B cell (primary cell): ENCODE measurements around the gene MSLN. TPM values are rescaled to one million over a fixed set of nuclear protein-coding genes. Genes with fewer than 3 reads are reported as not detected.

Experiments
- ATAC-seq: fragments of 200-7000 bp; cut with Tn5 transposase; one replicate; pipeline ENCODE4 v1.10.0; 2021; ENCODE audit warnings: low read depth, mild to moderate bottlenecking, moderate number of reproducible peaks, moderate library complexity
- CTCF ChIA-PET: fragments of 350-600 bp; sonication (Branson Sonifier 250); formaldehyde crosslinking; loops from one replicate; lab custom pipeline; 2021; ENCODE audit warnings: antibody characterized with exemption, inconsistent platforms; lab: Charles Lee
- POLR2A ChIA-PET: fragments of 350-600 bp; sonication (Branson Sonifier 250); formaldehyde crosslinking; loops from one replicate; lab custom pipeline; 2021; ENCODE audit warnings: antibody characterized with exemption; lab: Charles Lee
- DNase-seq: peaks from one replicate; pipeline ENCODE4 v3.0.0; 2013
- H2AFZ ChIP-seq: 2 replicates; pipeline ENCODE4 v1.6.1; 2012; ENCODE audit warnings: mild to moderate bottlenecking, low read depth, low read length; ENCODE audit not compliant: insufficient read depth, poor library complexity, severe bottlenecking
- H3K27ac ChIP-seq, 2 donors: 1 replicate in 1 of 2; 2 replicates in 1 of 2; pipeline ENCODE4 v1.5.1; 2012 to 2013; ENCODE audit warnings: low read length in 2 of 2, mild to moderate bottlenecking in 2 of 2, moderate library complexity in 1 of 2
- H3K27me3 ChIP-seq, 4 experiments: fragments of 200-600 bp in 1 of 4; sonication (generic) in 1 of 4; replicated peaks in 1 of 4; 1 replicate in 2 of 4; 2 replicates in 2 of 4; pipeline versions ENCODE4 v1.6.1 to v1.7.0; 2013 to 2016; ENCODE audit warnings: low read length in 3 of 4, mild to moderate bottlenecking in 2 of 4, mixed read lengths in 1 of 4, moderate library complexity in 1 of 4; ENCODE audit not compliant: insufficient read depth in 4 of 4, control insufficient read depth in 3 of 4; ENCODE audit errors: control extremely low read depth in 1 of 4
- H3K36me3 ChIP-seq, 2 experiments: replicated peaks in 1 of 2; 1 replicate in 1 of 2; 2 replicates in 1 of 2; pipeline versions ENCODE4 v1.6.1 to v1.7.1; 2013; ENCODE audit warnings: low read length in 1 of 2; ENCODE audit not compliant: insufficient read depth in 2 of 2, control insufficient read depth in 1 of 2; ENCODE audit errors: control extremely low read depth in 1 of 2, extremely low read depth in 1 of 2
- H3K4me1 ChIP-seq, 2 donors: fragments of 200-600 bp in 1 of 2; sonication (generic) in 1 of 2; 1 replicate in 1 of 2; 2 replicates in 1 of 2; pipeline versions ENCODE4 v1.5.1 to v1.6.1; 2013 to 2017; ENCODE audit warnings: low read length in 2 of 2; ENCODE audit not compliant: control insufficient read depth in 2 of 2, insufficient read depth in 2 of 2
- H3K4me2 ChIP-seq: replicated peaks from 2 replicates; pipeline ENCODE3; 2012; ENCODE audit warnings: mild to moderate bottlenecking, low read depth, low read length; ENCODE audit not compliant: poor library complexity, severe bottlenecking
- H3K4me3 ChIP-seq, 5 experiments: fragments of 200-600 bp in 1 of 5; sonication (generic) in 1 of 5; 1 replicate in 3 of 5; 2 replicates in 2 of 5; pipeline versions ENCODE4 v1.5.1 to v1.7.0; 2011 to 2016; ENCODE audit warnings: low read length in 4 of 5, mild to moderate bottlenecking in 4 of 5, low read depth in 2 of 5, control low read depth in 1 of 5, moderate library complexity in 1 of 5; ENCODE audit not compliant: insufficient read depth in 1 of 5; ENCODE audit errors: control extremely low read depth in 1 of 5, extremely low read depth in 1 of 5
- H3K79me2 ChIP-seq: fragments of 200-600 bp; sonication (generic); one replicate; pipeline ENCODE4 v1.6.0; 2016; ENCODE audit warnings: low read length; ENCODE audit not compliant: control insufficient read depth, insufficient read depth
- H3K9ac ChIP-seq: fragments of 200-600 bp; sonication (generic); 2 replicates; pipeline ENCODE4 v1.6.1; 2017; ENCODE audit warnings: mild to moderate bottlenecking, low read length, moderate library complexity
- H3K9me3 ChIP-seq, 3 donors: one replicate each; pipeline versions ENCODE4 v1.6.1 to v1.7.1; 2013; ENCODE audit warnings: low read length in 2 of 3; ENCODE audit not compliant: control insufficient read depth in 2 of 3, insufficient read depth in 1 of 3; ENCODE audit errors: control extremely low read depth in 1 of 3
- H4K20me1 ChIP-seq: 2 replicates; pipeline ENCODE4 v1.6.0; 2012; ENCODE audit warnings: mild to moderate bottlenecking, low read length; ENCODE audit not compliant: insufficient read depth, control insufficient read depth, poor library complexity, severe bottlenecking
- H3K27ac Mint-ChIP-seq: one replicate; pipeline ENCODE4 v1.8.0; 2021; ENCODE audit warnings: mixed read lengths
- H3K27me3 Mint-ChIP-seq: one replicate; pipeline ENCODE4 v1.8.0; 2021; ENCODE audit warnings: mixed read lengths
- H3K4me1 Mint-ChIP-seq: one replicate; pipeline ENCODE4 v1.8.0; 2021; ENCODE audit warnings: mixed read lengths
- H3K4me3 Mint-ChIP-seq: one replicate; pipeline ENCODE4 v1.8.0; 2021; ENCODE audit warnings: mixed read lengths
- H3K9me3 Mint-ChIP-seq: one replicate; pipeline ENCODE4 v1.8.0; 2022; ENCODE audit warnings: mixed read lengths; ENCODE audit not compliant: insufficient read depth
- EZH2 ChIP-seq: IDR thresholded peaks from 2 replicates; pipeline ENCODE4 v1.6.1; 2012; ENCODE audit warnings: borderline replicate concordance, low read depth, mild to moderate bottlenecking, moderate library complexity, low read length; ENCODE audit not compliant: insufficient read depth, poor library complexity, severe bottlenecking
- WGBS: methylation state at CpG from one replicate; pipeline ENCODE4 v1.1.5; 2013; ENCODE audit warnings: missing lambda C conversion rate; ENCODE audit not compliant: insufficient coverage; 5-methylcytosine and 5-hydroxymethylcytosine counted together
- intact Hi-C: fragments of 100-400 bp; cut with micrococcal nuclease; formaldehyde crosslinking; loops from one replicate; pipeline ENCODE4 v1.10.0; 2022
- polyA plus RNA-seq: library from polyadenylated mRNA; depleted of rRNA; stranded (reverse); fragments of >200 nt; gene quantifications from 2 replicates; pipeline ENCODE4 v1.2.3, GENCODE V29; 2012
- total RNA-seq, 2 donors: library from RNA; stranded (reverse); fragments of 120-200 nt in 1 of 2; gene quantifications; 1 replicate in 1 of 2; 2 replicates in 1 of 2; pipeline versions ENCODE4 v1.2.3 to v1.2.4, GENCODE V29; 2013 to 2022
- TF ChIP-seq, protein P1 (sequence below): fragments of 200-600 bp; IDR thresholded peaks from one replicate; pipeline ENCODE4 v1.8.0; 2022; ENCODE audit warnings: antibody characterized with exemption, mild to moderate bottlenecking

The MSLN gene
- total and polyA plus RNA-seq, 2 donors (not counting 1 experiment from before 2014, with no cell fraction given): not detected

DNA sequence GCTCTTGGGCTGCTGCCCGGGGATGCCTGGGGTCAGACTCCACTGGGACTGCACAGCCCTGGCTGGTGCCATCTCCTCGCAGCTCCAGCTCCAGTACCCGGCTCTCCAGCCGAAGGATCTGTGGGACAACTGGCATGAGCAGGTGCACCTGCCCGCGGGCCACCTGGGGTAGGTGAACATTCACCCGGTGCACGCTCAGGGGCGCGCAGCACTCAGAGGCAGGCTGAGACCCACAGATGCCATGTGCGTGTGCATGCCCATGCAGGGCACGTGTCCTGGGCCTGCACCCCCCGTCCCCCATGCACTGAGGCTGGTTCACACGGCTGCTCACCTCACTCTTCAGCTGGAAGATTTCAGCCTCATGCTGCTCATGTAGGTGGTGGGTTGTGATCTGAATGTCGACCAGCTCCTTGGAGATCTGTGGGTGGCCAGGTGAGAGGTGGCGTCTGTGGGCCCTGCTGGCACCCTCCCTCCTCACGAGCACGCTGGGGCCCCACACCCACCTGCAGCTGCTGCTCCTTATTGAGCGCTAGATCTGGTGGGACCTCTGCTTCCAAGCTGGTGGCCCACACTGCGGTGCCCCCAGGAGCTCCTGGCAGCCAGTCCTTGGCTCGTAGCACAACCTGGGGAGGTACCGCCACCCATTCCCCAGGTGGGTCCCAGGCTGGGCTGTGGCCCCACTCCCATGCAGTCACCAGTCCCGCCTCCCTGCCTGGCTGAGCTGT, 34.9 kb upstream of the MSLN start:
- ChIA-PET CTCF (interaction anchor here (0.9 to 1.5 kb wide), 3 partner anchors 10 to 13 kb away, joined by 3 to 8 read pairs (median 5); partner anchors contain the start of gene METRN), POLR2A (interaction anchor here (0.6 to 2.2 kb wide), 2 partner anchors 10 to 27 kb away, joined by 7 to 11 read pairs; partner anchors contain the start of gene METRN)
- TF ChIP-seq, protein P1, sequence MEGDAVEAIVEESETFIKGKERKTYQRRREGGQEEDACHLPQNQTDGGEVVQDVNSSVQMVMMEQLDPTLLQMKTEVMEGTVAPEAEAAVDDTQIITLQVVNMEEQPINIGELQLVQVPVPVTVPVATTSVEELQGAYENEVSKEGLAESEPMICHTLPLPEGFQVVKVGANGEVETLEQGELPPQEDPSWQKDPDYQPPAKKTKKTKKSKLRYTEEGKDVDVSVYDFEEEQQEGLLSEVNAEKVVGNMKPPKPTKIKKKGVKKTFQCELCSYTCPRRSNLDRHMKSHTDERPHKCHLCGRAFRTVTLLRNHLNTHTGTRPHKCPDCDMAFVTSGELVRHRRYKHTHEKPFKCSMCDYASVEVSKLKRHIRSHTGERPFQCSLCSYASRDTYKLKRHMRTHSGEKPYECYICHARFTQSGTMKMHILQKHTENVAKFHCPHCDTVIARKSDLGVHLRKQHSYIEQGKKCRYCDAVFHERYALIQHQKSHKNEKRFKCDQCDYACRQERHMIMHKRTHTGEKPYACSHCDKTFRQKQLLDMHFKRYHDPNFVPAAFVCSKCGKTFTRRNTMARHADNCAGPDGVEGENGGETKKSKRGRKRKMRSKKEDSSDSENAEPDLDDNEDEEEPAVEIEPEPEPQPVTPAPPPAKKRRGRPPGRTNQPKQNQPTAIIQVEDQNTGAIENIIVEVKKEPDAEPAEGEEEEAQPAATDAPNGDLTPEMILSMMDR: no peak
- no peak for TF ChIP-seq EZH2
- no peak overlapping the region for H2AFZ ChIP-seq
- peak overlapping the region; percentile 79 for H3K4me3 Mint-ChIP-seq
- H3K27me3 Mint-ChIP-seq: no peaks in the 10 kb centered on the region
- 87% methylated on average over 23 of the region's 23 CpGs for WGBS
- peaks cover 0 to 3% (median 0%) of the 10 kb centered on the region in 3 donors for H3K9me3 ChIP-seq
- H3K27ac ChIP-seq: peak overlapping the region in 1 of 2 donors; percentile 33
- H3K9me3 Mint-ChIP-seq: no peaks in the 10 kb centered on the region
- intact Hi-C loops: loop anchor here (5.0 kb wide), 1 partner anchor 887 kb away; the partner anchor contains the start of genes CRAMP1 and IFT140
- DNase-seq (peak; percentile 46), ATAC-seq (no peak)
- H3K4me3 ChIP-seq: no peak overlapping the region
- peaks cover 17 to 38% of the 10 kb centered on the region in 2 donors for H3K4me1 ChIP-seq
- no peaks in the 10 kb centered on the region for H3K27me3 ChIP-seq
- H3K36me3 ChIP-seq: peaks cover 0 to under 1% of the 10 kb centered on the region in 2 experiments
- H3K79me2 ChIP-seq: no peaks in the 10 kb centered on the region
- H4K20me1 ChIP-seq: peaks cover 23% of the 10 kb centered on the region
- H3K27ac Mint-ChIP-seq: peak overlapping the region; percentile 20
- H3K9ac ChIP-seq: no peak overlapping the region
- peak overlapping the region; percentile 97 for H3K4me2 ChIP-seq
- peaks cover 19% of the 10 kb centered on the region for H3K4me1 Mint-ChIP-seq

DNA sequence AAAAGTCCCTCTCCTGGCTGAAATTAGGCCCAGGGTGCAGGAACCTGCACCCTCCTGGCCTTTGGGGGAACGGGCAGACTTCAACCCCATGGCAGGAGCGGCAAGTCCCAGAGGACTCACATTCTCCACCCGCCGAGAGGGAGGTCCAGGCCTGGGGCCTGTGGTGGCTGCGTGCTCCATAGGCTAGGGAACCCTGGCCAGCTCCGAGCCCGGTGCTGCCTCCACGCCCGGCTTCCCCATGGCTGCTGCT, 34.4 kb upstream of the MSLN start:
- intact Hi-C loops: loop anchor here (5.0 kb wide), 1 partner anchor 886 kb away; the partner anchor contains the start of genes CRAMP1 and IFT140
- POLR2A ChIA-PET: interaction anchor here (0.6 to 2.2 kb wide), 2 partner anchors 11 to 28 kb away, joined by 7 to 11 read pairs; partner anchors contain the start of gene METRN
- 35% methylated on average over 9 of the region's 9 CpGs for whole genome bisulfite sequencing
- DNase-seq (peak; percentile 50), ATAC-seq (no peak)
- peak overlapping the region; percentile 19 to 33 for H3K27ac ChIP-seq
- Mint-ChIP-seq H3K27ac (no peak overlapping the region), H3K27me3 (no peaks in the 10 kb centered on the region), H3K4me3 (peak overlapping the region; percentile 79), H3K9me3 (no peaks in the 10 kb centered on the region), H3K4me1 (peaks cover 19% of the 10 kb centered on the region)
- H2AFZ ChIP-seq: peak overlapping the region; percentile 62
- no peaks in the 10 kb centered on the region for H3K27me3 ChIP-seq
- H3K79me2 ChIP-seq: no peaks in the 10 kb centered on the region
- H3K4me1 ChIP-seq: peaks cover 17 to 36% of the 10 kb centered on the region in 2 donors
- H4K20me1 ChIP-seq: peaks cover 23% of the 10 kb centered on the region
- H3K9me3 ChIP-seq: peaks cover 0 to 3% (median 0%) of the 10 kb centered on the region in 3 donors
- no peak for TF ChIP-seq EZH2
- TF ChIP-seq, protein P1: no peak
- H3K4me3 ChIP-seq: peak overlapping the region in 2 of 5 experiments; percentile 44 to 77
- peaks cover 0 to 5% of the 10 kb centered on the region in 2 experiments for H3K36me3 ChIP-seq
- peak overlapping the region; percentile 97 for H3K4me2 ChIP-seq
- peak overlapping the region; percentile 86 for H3K9ac ChIP-seq
- CTCF ChIA-PET: interaction anchor here (1.5 kb wide), 1 partner anchor 10 kb away, joined by 8 read pairs; no protein-coding TSS in a partner anchor
